Brain pericyte (primary cell): Measurements from ENCODE around the gene YWHAQ.
A peak's percentile ranks its signal among the peaks of the same experiment; 100 is the strongest.
"Not testable (repeated sequence)": the region's sequence is repeated elsewhere in the genome, so short reads cannot be mapped to it uniquely, and the experiment has no call there.

ENCODE experiments used
- DNase-seq: peaks from one replicate; pipeline ENCODE4 v3.0.0-alpha.2; 2012; ENCODE audit warnings: low read depth, low spot score

Gene YWHAQ

DNA sequence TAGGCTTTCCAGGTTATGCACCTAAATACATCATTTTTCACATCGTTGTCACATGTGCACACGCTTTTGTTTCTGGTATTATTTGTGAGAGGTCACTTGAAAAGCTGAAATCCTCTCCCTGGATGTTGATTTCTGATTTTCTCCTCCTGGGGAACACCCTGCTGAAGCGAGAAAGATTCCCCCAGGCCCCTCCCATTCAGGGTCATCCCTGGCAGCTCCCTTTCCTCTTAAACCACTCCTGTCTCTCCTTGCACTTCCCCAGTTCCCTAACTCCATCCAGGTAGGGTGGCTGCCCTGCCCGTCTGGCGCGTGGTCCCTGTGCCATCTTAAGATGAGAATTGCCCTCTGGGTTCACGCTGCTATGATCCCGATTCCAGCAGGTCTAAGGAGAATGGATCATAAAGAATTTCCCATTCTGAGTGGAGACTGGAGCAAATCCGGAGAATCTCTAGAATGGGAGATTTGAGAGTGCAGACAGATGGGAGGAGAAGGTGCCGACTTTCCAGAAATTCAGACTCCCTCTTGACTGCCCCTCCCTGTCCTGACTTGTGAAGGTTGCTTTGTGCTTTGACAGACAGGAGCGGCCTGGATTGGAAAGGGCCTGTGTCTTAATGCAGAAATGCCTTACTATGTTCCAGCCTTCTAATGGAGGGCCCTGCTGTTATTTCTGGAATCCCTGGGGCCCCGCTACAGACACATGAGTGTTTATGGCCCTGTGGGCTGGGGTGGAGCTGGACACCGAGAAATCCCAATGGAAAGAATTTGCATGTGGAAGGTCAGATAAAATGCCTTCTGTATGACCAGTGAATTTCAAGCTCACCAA, 1.3 kb upstream of the YWHAQ start:
- DNase-seq: no peak

DNA sequence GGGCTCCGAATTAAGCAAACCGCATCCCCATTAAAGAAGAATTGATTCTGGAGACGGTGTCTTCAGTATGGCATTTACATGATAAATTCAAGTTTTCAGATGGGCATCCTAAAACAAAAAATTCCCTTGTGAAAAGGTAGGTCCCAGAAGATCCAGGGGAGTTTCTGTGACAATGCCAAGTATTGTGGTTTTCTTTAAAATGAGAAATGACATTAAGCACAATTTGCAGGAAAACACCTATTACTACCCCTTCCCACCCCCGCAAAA, 689 bp upstream of the YWHAQ start:
- DNase-seq: no peak

DNA sequence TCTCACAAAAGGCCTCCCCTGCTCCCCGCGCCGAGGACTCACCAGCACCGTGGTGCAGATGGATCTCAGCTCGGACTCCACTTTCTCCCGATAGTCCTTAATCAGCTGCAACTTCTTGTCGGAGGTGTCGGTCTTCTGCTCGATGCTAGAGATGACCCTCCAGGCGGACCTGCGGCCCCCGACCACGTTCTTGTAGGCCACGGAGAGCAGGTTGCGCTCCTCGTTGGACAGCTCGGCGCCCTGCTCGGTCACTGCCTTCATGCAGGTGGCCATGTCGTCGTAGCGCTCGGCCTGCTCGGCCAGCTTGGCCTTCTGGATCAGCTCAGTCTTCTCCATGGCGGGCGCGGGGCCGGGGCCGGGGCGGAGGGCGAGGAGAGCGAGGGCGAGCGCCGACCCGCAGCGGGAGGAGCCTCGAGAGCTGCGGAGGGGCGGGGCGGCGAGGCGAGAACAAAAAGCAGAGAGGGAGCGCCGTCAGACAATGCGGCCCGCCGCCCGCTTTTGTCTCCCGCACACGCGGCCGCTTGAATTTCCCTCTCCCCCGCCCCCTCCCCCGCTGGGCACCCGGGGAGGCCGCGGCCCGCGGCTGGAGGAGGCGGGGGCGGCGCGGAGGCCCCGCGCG, 571 bp downstream of the YWHAQ start:
- no peak for DNase-seq

DNA sequence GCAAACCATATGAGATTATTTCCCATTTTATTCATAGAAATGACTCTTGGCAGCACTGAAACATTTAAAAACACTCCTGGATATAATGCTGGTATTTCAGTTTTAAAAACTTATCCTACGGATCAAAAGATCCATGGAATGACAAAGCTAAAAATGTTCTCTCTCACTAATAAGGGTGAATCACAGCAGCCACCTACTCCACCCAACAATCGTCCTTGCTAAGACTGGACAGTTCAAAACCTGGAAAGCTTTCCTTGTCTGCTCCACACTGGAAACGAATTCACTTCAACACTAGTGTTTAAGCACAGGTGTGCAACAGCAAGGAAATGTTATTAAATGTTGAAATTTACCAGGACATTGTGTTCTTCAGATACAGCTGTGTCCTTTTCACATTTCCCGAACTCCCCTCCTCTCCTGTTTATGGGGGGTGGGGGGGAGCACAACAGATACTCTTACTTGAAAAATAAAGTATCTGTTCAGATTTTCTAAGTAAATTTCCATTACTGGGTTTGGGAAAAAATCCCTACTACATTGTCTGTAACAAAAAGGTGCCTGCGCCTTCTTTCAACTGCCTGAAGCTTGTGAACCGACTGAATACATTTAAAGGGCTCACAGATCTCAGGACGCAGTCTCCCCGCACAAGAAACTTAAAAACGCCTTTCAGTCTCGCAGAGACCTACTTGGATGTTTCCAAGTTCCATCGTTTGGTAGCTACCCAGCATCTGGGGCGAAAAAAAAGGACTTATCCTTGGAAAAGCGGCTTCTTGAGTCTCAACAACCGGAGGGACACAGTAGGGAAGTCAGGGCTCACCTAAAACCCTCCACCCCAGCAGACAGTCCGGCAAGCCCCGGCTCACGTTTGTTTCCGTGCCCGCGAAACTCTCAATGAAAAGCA, 1.3 kb downstream of the YWHAQ start:
- no peak for DNase-seq

DNA sequence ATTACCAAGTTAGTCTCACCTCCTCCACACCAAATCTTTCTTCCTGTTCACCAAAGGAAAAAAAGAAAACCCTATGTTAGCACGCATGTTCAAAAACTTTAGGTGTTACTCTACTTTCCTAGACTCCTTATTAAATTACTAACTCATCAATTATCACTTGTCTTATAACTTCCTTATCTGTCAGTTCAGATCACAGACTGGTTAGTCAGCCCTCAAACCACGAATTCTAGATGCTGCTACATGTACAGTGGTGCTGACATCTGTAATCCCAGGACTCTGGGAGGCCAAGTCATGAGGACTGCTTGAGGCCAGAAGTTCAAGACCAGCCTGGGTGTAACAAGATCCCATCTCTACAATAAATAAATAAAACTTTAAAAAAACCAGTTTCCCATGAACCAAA, 3.5 kb downstream of the YWHAQ start:
- no peak for DNase-seq

DNA sequence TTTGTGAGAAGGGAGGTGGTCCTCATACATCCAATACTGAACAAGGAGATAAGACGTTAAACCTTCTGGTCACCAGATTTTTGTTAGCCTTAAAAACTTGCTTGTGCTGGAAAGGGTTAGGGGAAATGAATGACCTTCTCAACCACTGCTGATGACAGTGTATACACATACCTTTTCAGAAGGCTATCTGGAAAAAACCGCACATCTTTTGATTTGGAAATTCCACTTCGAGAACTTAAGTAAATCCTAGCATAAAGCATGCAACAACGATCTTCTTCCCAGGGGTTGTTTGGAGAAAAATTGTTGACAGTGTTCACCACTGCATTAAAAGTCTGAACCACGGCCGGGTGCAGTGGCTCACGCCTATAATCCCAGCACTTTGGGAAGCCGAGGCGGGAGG, 7.6 kb downstream of the YWHAQ start:
- DNase-seq: no peak

DNA sequence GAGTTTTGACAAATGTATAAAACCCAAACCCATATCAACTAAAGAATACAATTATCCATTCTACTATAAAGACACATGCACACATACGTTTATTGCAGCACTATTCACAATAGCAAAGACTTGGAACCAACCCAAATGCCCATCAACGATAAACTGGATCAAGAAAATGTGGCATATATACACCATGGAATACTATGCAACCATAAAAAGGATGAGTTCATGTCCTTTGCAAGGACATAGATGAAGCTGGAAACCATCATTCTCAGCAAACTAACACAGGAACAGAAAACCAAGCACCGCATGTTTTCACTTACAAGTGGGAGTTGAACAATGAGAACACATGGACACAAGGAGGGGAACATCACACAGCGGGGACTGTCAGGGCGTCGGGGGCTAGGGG, 9.1 kb downstream of the YWHAQ start:
- not testable (repeated sequence) for DNase-seq

DNA sequence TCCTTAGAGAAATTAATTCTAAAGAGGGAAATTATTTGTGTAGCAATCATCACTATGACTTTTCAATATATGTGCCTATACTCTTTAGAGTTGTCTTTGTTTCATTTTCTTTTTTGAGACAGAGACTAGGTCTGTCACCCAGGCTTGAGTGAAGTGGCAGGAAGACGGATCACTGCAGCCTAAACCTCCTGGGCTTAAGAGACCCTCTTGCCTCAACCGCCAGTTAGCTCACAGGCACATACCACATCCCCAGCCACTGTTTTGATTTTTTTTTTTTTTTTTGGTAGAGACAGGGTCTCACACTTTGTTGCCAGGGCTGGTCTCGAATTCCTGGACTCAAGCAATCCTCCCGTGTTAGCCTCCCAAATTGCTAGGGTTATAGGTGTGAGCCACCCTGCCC, 12.4 kb downstream of the YWHAQ start:
- DNase-seq: no peak

DNA sequence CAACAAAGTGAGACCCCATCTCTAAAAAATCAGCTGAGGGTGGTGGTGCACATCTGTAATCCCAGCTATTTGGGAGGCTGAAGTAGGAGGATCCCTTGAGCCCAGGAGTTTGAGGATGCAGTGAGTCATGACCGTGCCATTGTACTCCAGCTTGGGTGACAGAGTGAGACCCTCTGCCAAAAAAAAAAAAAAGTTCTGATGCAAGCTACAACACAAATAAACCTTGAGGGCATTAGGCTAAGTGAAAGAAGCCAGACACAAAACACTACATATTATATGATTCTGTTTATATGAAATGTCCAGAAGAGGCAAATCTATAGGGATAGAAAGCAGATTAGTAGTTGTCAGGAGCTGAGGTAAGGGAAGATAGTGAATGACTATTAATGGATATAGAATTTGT, 13.0 kb downstream of the YWHAQ start:
- DNase-seq: no peak

DNA sequence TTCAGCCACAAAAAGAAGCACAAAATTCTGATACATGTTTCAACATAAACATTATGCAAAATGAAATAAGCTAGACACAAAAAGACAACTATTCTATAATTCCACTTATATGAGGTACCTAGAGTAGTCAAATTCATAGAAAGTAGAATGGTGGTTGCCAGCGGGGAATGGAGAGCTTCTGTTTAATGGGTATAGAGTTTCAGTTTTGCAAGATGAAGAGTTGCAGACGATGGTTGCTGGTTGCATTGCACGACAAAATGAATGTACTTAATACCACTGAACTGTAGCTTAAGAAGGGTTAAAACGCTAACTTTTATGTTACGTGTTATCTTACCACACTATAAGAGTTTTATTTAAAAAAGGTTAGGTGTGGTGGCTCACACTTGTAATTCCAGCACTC, 13.5 kb downstream of the YWHAQ start:
- DNase-seq: no peak

DNA sequence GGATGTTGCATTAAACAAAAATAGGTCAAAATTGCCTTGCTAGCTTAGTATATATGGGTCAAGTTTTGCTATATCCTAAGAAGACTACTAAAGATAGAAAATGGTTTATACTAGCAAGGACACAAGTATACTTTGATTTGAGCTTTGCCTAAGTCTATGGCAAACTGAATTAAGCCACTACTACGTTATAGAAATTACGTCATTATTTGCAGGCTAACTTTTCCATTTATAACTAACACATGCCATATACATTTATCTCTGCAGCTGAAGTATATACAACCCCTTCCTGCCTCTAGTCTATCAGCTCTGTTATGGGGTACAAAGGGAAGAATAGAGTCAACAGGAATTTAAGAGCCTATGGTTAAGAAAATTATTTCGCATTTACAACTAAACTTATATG, 16.2 kb downstream of the YWHAQ start:
- DNase-seq: no peak

DNA sequence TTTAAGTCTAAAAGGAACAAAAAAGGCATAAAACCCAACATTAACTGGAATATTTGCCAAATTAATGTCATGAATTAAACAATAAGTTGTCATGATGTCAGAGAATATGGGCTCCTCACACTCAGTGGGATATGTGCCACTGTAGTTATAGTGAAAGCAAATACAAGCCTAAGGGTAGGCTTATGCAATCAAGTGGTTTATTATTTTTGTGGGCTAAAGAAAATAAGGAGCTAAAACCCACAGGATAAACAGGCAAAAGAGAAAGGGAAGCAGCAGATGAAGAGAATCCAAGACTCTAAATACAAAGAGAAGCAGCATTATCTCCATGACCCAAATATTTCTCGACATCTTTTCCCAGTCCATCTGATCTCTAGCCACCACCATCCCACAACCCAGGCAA, 17.5 kb downstream of the YWHAQ start:
- peak; percentile 60 for DNase-seq

DNA sequence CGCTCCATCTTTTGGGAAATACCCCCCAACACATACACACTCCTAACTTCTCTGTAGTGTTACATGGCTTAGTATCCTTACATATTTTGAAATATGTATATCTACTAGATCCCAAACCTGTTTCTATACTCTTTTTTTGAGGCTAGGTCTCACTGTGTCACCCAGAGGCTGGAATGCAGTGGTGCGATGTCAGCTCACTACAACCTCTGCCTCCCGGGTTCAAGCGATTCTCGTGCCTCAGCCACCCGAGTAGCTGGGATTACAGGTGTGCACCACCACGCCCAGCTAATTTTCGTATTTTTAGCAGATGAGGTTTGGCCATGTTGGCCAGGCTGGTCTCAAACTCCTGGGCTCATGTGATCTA, 19.3 kb downstream of the YWHAQ start:
- not testable (repeated sequence) for DNase-seq

DNA sequence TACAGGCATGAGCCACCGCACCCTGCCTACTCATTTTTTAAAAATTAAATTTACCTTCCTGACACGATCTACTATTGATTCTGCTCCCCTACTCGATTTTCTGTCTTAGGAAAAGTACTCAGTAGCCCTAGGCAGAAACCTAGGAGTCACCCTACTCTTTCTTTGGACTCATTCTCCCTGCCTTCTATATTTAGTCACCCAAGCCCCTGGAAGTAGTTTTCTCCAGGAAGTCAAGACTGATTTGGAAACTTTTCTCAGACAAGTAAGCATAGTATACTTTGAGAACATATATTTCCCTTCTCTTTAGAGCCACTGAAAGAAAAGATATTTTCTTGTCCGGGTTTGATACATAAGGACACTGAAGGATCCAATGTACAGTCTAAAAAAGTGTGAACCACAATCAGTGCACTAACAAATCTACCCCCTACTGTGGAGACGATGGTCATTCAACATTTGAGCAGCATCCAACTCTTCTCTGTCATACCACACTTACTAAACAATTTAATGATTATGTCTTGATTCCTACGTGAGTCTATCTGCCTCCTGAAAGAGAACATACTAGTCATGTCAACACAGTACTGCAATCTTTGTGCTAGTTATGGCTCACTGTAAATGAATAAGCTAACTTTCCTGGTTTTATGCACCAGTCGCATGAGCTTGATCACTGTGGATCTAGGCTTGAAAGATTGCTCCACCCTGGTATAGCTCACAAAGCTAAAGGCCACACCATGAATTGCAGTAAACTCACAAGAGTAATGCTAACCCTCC, 19.8 kb downstream of the YWHAQ start:
- DNase-seq: no peak

DNA sequence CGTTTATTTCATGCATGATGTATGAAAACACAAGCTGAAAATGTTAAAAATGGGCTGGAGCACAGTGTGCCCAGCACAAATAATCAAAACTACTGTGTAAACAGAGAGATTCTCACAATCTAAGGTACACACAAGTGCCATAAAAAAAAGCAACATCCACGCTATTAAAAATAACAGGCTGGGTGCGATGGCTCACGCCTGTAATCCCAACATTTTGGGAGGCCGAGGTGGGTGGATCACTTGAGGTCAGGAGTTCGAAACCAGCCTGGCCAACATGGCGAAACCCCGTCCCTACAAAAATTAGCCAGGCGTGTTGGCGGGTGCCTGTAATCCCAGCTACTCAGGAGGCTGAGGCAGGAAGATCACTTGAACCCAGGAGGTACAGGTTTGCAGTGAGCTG, 22.3 kb downstream of the YWHAQ start:
- DNase-seq: not testable (repeated sequence)

DNA sequence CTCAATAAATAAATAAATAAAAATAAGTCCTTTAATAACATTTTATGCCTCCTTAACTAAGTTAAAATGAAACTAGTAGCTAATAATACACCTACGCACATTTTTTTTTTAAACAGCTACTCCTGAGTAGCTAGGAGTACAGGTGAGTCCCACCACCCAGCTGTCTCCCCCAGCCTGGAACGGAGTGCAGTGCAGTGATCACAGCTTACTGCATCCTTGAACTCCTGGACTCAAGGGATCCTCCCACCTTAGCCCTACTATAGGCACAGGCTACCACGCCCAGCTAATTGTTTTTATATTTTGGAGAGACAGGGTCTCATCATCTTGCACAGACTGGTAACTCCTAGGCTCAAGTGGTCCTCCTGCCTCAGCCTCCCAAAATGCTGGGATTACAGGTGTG, 28.4 kb downstream of the YWHAQ start:
- no peak for DNase-seq

DNA sequence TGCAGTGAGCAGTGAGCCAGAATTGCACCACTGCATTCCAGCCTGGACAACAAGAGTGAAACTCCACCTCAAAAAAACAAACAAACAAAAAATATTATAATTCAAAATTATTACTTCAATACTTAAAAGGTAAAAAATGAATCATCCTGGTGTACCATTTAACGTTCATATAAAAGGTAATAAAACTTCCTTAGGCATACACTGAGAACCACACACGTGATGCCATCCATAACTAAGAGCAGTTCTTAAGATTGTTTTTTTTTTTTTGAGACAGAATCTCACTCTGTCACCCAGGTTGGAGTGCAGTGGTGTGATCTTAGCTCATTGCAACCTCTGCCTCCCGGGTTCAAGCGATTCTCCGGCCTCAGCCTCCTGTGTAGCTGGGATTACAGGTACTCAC, 29.4 kb downstream of the YWHAQ start:
- DNase-seq: no peak

DNA sequence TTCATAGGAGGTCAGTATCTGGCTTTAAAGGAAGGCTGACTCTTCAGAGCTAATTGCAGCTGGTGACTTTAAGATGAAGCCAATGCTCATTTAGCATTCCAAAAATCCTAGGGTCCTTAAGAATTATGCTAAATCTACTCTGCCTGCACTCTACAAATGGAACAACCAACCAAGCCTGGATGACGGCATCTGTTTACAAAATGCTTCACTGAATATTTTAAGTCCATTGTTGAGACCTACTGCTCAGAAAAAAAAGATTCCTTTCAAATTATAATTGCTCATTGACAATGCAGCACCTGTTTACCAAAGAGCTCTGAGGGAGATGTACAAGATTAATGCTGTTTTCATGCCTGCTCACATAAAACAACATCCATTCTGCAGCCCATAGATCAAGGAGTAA, 31.4 kb downstream of the YWHAQ start:
- DNase-seq: no peak

DNA sequence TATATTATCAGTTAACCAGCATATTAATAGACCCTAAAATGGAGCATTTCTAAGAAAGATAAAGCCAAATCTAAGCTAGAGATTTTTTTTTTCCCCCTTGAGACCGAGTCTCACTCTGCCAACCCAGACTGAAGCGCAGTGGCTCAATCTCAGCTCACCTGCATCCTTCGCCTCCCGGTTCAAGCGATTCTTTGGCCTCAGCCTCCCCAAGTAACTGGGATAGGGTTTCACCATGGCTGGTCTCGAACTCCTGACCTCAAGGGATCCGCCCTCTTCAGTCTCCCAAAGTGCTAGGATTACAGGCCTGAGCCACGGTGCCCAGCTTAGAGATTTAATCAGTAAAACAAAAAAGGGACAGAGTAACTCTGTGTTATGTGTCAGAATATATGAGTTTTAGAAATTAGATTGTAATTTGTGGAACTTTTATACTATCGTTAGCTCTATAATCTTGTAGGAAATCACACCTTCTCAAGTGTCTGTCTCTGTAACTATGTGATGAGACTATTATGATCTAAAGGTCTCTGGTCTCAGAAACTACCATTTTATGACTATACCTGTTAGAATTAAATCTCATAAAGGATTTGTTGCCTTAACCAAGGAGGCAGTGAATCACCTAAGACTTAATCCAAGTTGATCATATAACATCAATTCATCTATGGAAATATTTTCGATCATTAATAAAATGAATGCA, 34.0 kb downstream of the YWHAQ start:
- DNase-seq: no peak

DNA sequence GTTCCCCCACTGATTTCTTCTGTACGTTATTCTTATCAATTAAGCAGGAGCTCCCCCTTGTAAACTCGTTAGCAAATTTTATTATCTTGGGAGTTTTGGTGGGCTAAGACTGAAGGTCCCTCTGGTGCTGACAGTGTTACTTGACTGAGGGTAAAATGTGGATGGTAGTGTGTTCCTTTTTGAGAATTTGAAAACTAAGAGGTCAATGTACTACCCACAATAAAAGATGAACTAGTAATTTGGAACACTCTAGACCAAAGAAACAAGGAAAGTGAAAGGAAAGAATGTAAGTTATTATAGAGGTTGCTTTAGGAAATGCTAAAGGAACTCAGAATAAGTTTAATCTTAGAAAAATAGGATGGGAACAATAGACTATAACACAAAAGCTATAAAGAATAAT, 35.1 kb downstream of the YWHAQ start:
- DNase-seq: no peak

DNA sequence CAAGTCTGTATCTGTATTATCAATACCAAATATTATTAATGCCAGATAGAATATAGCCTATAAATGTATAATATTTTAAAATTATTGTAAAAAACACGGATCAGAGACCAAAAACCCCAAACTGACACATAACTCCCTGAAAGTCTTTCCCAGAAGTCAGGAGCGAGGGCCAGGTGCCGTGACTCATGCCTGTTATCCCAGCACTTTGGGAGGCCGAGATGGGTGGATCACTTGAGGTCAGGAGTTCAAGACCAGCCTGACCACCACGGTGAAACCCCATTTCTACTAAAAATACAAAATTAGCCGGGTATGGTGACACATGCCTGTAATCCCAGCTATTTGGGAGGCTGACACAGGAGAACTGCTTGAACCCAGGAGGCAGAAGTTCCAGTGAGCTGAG, 35.5 kb downstream of the YWHAQ start:
- DNase-seq: not testable (repeated sequence)
